ENCODE results near the gene MYRIP. TPM values are rescaled to one million over a fixed set of nuclear protein-coding genes. Genes with fewer than 3 reads are reported as not detected.

The MYRIP gene
- total RNA-seq, 1 experiment from 2014 or later, result 0.44 TPM

- H3K27ac ChIP-seq (ENCODE audit: low read depth, low read length), result no peak overlapping the region
These were observed 233.5 kb downstream of the MYRIP start for GRCh38 chr3:40042752-40043443.

GRCh38 chr3:40043444-40043755 lies 234.0 kb downstream of the MYRIP start:
- ChIA-PET RAD21 (ENCODE audit: low non-redundant PET in 1 of 2, low total read pairs in 2 of 2, uncharacterized antibody in 2 of 2, unreplicated experiment in 2 of 2) (no interaction called here), CTCF (no interaction called here), POLR2A (no interaction called here)
- Histone ChIP-seq H3K9me3 (ENCODE audit: control insufficient read depth in 1 of 2, insufficient read depth in 1 of 2, low read depth in 1 of 2, low read length in 2 of 2) (no peaks in the 10 kb centered on the region), H3K4me3 (replicated peaks in 1 of 2; ENCODE audit: low read depth in 1 of 2, low read length in 2 of 2) (no peak overlapping the region), H3K4me1 (ENCODE audit: control insufficient read depth in 1 of 2, insufficient read depth in 2 of 2, low read length in 2 of 2) (no peaks in the 10 kb centered on the region), H3K36me3 (ENCODE audit: control insufficient read depth in 1 of 2, insufficient read depth in 2 of 2, low read length in 2 of 2) (no peaks in the 10 kb centered on the region), H3K27me3 (ENCODE audit: insufficient read depth, low read length) (peaks cover 5% of the 10 kb centered on the region; the same call in 1 of the 2 replicates), H3K27ac (ENCODE audit: low read depth, low read length) (no peak overlapping the region), H3K79me2 (ENCODE audit: insufficient read depth, low read length) (no peaks in the 10 kb centered on the region), H3K4me2 (ENCODE audit: low read length) (no peak overlapping the region), H3K9me2 (ENCODE audit: insufficient read depth) (no peaks in the 10 kb centered on the region), H2AFZ (ENCODE audit: low read depth, low read length, poor library complexity, severe bottlenecking) (no peak overlapping the region), H4K20me1 (ENCODE audit: insufficient read depth) (no peaks in the 10 kb centered on the region), H3K9ac (ENCODE audit: low read length) (no peak overlapping the region)
- ATAC-seq, result no peak
- no TSS peak for BruUV-seq (replicated peaks)
- intact Hi-C loops (cut with micrococcal nuclease), result no loop called here
- no peak for DNase-seq (ENCODE audit: low read depth, low spot score)
- TF ChIP-seq POLR2AphosphoS5 (IDR thresholded peaks at IDR 0.05; ENCODE audit: low read depth, low read length) (no peak), YY1 (IDR thresholded peaks at IDR 0.05; ENCODE audit: extremely low read depth, insufficient replicate concordance, low read depth, low read length) (no peak), MAX (IDR thresholded peaks at IDR 0.05) (no peak), FOSL1 (IDR thresholded peaks at IDR 0.05; ENCODE audit: low read depth) (no peak), ATF3 (IDR thresholded peaks at IDR 0.05) (no peak), EZH2 (IDR thresholded peaks at IDR 0.05) (no peak), RAD21 (IDR thresholded peaks at IDR 0.05; ENCODE audit: low read depth) (no peak), EZH2phosphoT487 (IDR thresholded peaks at IDR 0.05; ENCODE audit: borderline replicate concordance) (no peak), EGR1 (IDR thresholded peaks at IDR 0.05; ENCODE audit: low read depth) (no peak), CEBPB (IDR thresholded peaks at IDR 0.05; ENCODE audit: low read depth) (no peak)

More at GRCh38 chr3:40042752-40043443, 233.5 kb downstream of the MYRIP start:
- TF ChIP-seq EZH2phosphoT487 (IDR thresholded peaks at IDR 0.05; ENCODE audit: borderline replicate concordance) (no peak), ATF3 (IDR thresholded peaks at IDR 0.05) (no peak), RAD21 (IDR thresholded peaks at IDR 0.05; ENCODE audit: low read depth) (no peak), POLR2A (IDR thresholded peaks at IDR 0.05; ENCODE audit: borderline replicate concordance, extremely low read depth, insufficient read depth, insufficient read length) (no peak)
- ChIA-PET CTCF (no interaction called here), RAD21 (ENCODE audit: low non-redundant PET in 1 of 2, low total read pairs in 2 of 2, uncharacterized antibody in 2 of 2, unreplicated experiment in 2 of 2) (no interaction called here), POLR2A (no interaction called here)
- no peak for ATAC-seq
- DNase-seq (ENCODE audit: low read depth, low spot score), result no peak
- no peaks in the 10 kb centered on the region for H4K20me1 ChIP-seq (ENCODE audit: insufficient read depth)
- no peaks in the 10 kb centered on the region for H3K9me3 ChIP-seq (ENCODE audit: control insufficient read depth in 1 of 2, insufficient read depth in 1 of 2, low read depth in 1 of 2, low read length in 2 of 2)
- no peak overlapping the region for H3K4me3 ChIP-seq (replicated peaks in 1 of 2; ENCODE audit: low read depth in 1 of 2, low read length in 2 of 2)
- no peak overlapping the region for H3K9ac ChIP-seq (ENCODE audit: low read length)
- no peaks in the 10 kb centered on the region for H3K9me2 ChIP-seq (ENCODE audit: insufficient read depth)
- H3K36me3 ChIP-seq (ENCODE audit: control insufficient read depth in 1 of 2, insufficient read depth in 2 of 2, low read length in 2 of 2), result no peaks in the 10 kb centered on the region
- no TSS peak for BruUV-seq (replicated peaks)
- no peaks in the 10 kb centered on the region for H3K79me2 ChIP-seq (ENCODE audit: insufficient read depth, low read length)
- H2AFZ ChIP-seq (ENCODE audit: low read depth, low read length, poor library complexity, severe bottlenecking), result no peak overlapping the region
- no peak overlapping the region for H3K4me2 ChIP-seq (ENCODE audit: low read length)
- peaks cover 5% of the 10 kb centered on the region; the same call in 1 of the 2 replicates for H3K27me3 ChIP-seq (ENCODE audit: insufficient read depth, low read length)
- H3K4me1 ChIP-seq (ENCODE audit: control insufficient read depth in 1 of 2, insufficient read depth in 2 of 2, low read length in 2 of 2), result no peaks in the 10 kb centered on the region
- intact Hi-C loops (cut with micrococcal nuclease), result no loop called here

All from HCT116 (cell line).